Inflammatory macrophage (primary cell): Measurements from ENCODE around the gene GAL3ST2.
"Not testable (repeated sequence)": the region's sequence is repeated elsewhere in the genome, so short reads cannot be mapped to it uniquely, and the experiment has no call there.

ENCODE experiments used
- DNase-seq, 2 donors: peaks; one replicate each; pipeline ENCODE4 v3.0.0-alpha.2; 2020 to 2022
- total RNA-seq, 18 experiments: gene quantifications; one replicate each; lab custom pipeline; 2026; ENCODE audit warnings: mixed read lengths in 6 of 18, inconsistent platforms in 2 of 18; lab: John Stamatoyannopoulos, UW

The GAL3ST2 gene
- 0 to 1.1 (median 0) reads per million in 18 experiments for total RNA-seq

GRCh38 chr2:241776336-241777169, at the start of gene GAL3ST2:
GAL3ST2 (plus strand) TSS chr2:241776822; CDS start chr2:241776956, 134 bp downstream.
- no peak for DNase-seq

- no peak for DNase-seq
Measured at GRCh38 chr2:241728000-241728399, 48.6 kb upstream of the GAL3ST2 start.

- no peak for DNase-seq
Measured at GRCh38 chr2:241728627-241729026, 48.0 kb upstream of the GAL3ST2 start.

- DNase-seq, result no peak
Measured at GRCh38 chr2:241729868-241730267, 46.8 kb upstream of the GAL3ST2 start.

- DNase-seq, result peak; percentile 56 to 72
Measured at GRCh38 chr2:241730671-241731293, 45.8 kb upstream of the GAL3ST2 start.

GRCh38 chr2:241732513-241733186, 44.0 kb upstream of the GAL3ST2 start:
- DNase-seq, result peak; percentile 39 to 48

- no peak for DNase-seq
Measured at GRCh38 chr2:241733391-241734207, 43.0 kb upstream of the GAL3ST2 start.

GRCh38 chr2:241734208-241734466, 42.5 kb upstream of the GAL3ST2 start:
- DNase-seq, result no peak

GRCh38 chr2:241734467-241735208, 42.0 kb upstream of the GAL3ST2 start, which contains the start of gene D2HGDH:
D2HGDH (plus strand) TSS chr2:241734630; CDS start chr2:241735225, 595 bp downstream.
- peak; percentile 92 for DNase-seq

GRCh38 chr2:241736111-241736510, 40.5 kb upstream of the GAL3ST2 start:
- DNase-seq, result no peak

GRCh38 chr2:241738040-241738686, 38.5 kb upstream of the GAL3ST2 start:
- no peak for DNase-seq

- DNase-seq, result no peak
Measured at GRCh38 chr2:241739177-241739576, 37.4 kb upstream of the GAL3ST2 start.

GRCh38 chr2:241739651-241740050, 37.0 kb upstream of the GAL3ST2 start:
- DNase-seq, result peak in 1 of 2 donors; percentile 70

GRCh38 chr2:241741016-241741415, 35.6 kb upstream of the GAL3ST2 start:
- peak; percentile 75 to 77 for DNase-seq

GRCh38 chr2:241742320-241742939, 34.2 kb upstream of the GAL3ST2 start:
- DNase-seq, result no peak

- DNase-seq, result not testable (repeated sequence)
Measured at GRCh38 chr2:241743008-241743407, 33.6 kb upstream of the GAL3ST2 start.

- no peak for DNase-seq
Measured at GRCh38 chr2:241743620-241744019, 33.0 kb upstream of the GAL3ST2 start.

- DNase-seq, result no peak
Measured at GRCh38 chr2:241744028-241744754, 32.4 kb upstream of the GAL3ST2 start.

- DNase-seq, result no peak
Measured at GRCh38 chr2:241745276-241745675, 31.3 kb upstream of the GAL3ST2 start.

GRCh38 chr2:241746084-241746483, 30.5 kb upstream of the GAL3ST2 start:
- DNase-seq, result no peak
